ENCODE results near the gene MYO1D. TPM values are rescaled to one million over a fixed set of nuclear protein-coding genes. Genes with fewer than 3 reads are reported as not detected.

MYO1D gene
- total RNA-seq, 1 donor = 94.0 TPM

DNA sequence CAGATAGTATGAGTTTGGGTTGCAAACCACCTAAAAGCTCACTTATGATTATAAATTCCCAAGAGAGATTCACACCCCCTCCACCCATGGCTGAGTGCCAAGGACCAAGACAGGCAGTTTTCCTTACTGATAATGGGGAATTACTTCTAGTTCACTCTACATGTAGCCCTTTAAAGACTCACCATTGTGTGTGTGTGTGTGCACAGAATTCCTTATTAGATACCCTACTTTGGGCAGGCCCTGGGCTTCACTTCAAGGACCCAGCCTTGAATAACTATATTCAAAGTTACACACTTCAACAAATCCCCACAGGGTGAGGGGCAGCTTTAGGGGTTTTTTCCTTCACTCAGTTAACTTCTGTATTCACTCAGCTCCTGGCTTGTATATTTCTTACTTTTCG is 143.5 kb downstream of the MYO1D start:
- no peak for DNase-seq (ENCODE audit: low read depth)
- TF ChIP-seq CTCF (IDR thresholded peaks at IDR 0.05; ENCODE audit: insufficient read depth, low read length) = no peak
- H3K4me3 ChIP-seq (ENCODE audit: low read depth, low read length) = no peak overlapping the region

- DNase-seq (ENCODE audit: low read depth) = no peak
- no peak for TF ChIP-seq CTCF (IDR thresholded peaks at IDR 0.05; ENCODE audit: insufficient read depth, low read length)
- H3K4me3 ChIP-seq (ENCODE audit: low read depth, low read length) = no peak overlapping the region
Measured at GRCh38 chr17:32732900-32733299, 144.0 kb downstream of the MYO1D start.

GRCh38 chr17:32732296-32732642 is 144.7 kb downstream of the MYO1D start:
- DNase-seq (ENCODE audit: low read depth) = no peak
- TF ChIP-seq CTCF (IDR thresholded peaks at IDR 0.05; ENCODE audit: insufficient read depth, low read length) = no peak
- no peak overlapping the region for H3K4me3 ChIP-seq (ENCODE audit: low read depth, low read length)

GRCh38 chr17:32731556-32732295 is 145.2 kb downstream of the MYO1D start:
- H3K4me3 ChIP-seq (ENCODE audit: low read depth, low read length) = no peak overlapping the region
- no peak for TF ChIP-seq CTCF (IDR thresholded peaks at IDR 0.05; ENCODE audit: insufficient read depth, low read length)
- DNase-seq (ENCODE audit: low read depth) = no peak

GRCh38 chr17:32727681-32728080 is 149.2 kb downstream of the MYO1D start:
- H3K4me3 ChIP-seq (ENCODE audit: low read depth, low read length) = no peak overlapping the region
- DNase-seq (ENCODE audit: low read depth) = no peak
- no peak for TF ChIP-seq CTCF (IDR thresholded peaks at IDR 0.05; ENCODE audit: insufficient read depth, low read length)

DNA sequence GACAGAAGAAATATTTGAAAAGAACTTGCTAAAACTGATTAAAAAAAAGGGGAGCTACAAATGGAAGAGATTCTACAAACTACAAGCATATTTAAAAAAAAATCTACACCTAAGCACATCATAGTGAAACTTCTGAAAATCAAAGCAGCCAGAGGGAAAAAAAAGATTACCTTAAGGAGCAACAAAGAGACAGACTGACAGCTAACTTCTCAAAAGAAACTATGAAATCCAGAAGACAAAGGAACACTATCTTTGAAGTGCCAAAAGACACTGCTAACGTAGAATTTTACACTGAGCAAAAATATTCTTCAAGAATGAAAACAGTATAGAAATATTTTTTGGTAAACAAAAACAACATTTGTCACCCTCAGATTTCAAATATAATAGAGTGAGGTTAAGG is 151.2 kb downstream of the MYO1D start:
- DNase-seq (ENCODE audit: low read depth) = no peak
- TF ChIP-seq CTCF (IDR thresholded peaks at IDR 0.05; ENCODE audit: insufficient read depth, low read length) = no peak
- H3K4me3 ChIP-seq (ENCODE audit: low read depth, low read length) = no peak overlapping the region
